Gastroesophageal sphincter (tissue), 4 donors: ENCODE measurements around the gene TMOD4. TPM values are rescaled to one million over a fixed set of nuclear protein-coding genes. Genes with fewer than 3 reads are reported as not detected.

Experiments used
- ATAC-seq: fragments of 150-250 bp; one replicate; pipeline ENCODE4 v1.9.1; 2016; ENCODE audit warnings: mild to moderate bottlenecking, moderate library complexity
- H3K27ac ChIP-seq, 4 donors: fragments of 200-600 bp; sonication (generic) in 3 of 4; 1 replicate in 3 of 4; 2 replicates in 1 of 4; pipeline ENCODE4 v1.5.1; 2016 to 2019
- H3K27me3 ChIP-seq: fragments of 200-600 bp; sonication (generic); one replicate; pipeline ENCODE4 v1.5.1; 2019
- H3K36me3 ChIP-seq, 2 donors: fragments of 200-600 bp; sonication (generic); one replicate each; pipeline ENCODE4 v1.5.1; 2019; ENCODE audit warnings: control low read depth in 1 of 2
- H3K4me1 ChIP-seq, 3 donors: fragments of 200-600 bp; sonication (generic); 1 replicate in 2 of 3; 2 replicates in 1 of 3; pipeline ENCODE4 v1.5.1; 2016 to 2019; ENCODE audit warnings: control low read depth in 2 of 3
- H3K4me3 ChIP-seq, 2 donors: fragments of 200-600 bp; sonication (generic); one replicate each; pipeline ENCODE4 v1.5.1; 2019; ENCODE audit warnings: mild to moderate bottlenecking in 1 of 2, moderate library complexity in 1 of 2
- H3K9me3 ChIP-seq, 3 donors: fragments of 200-600 bp; sonication (generic); one replicate each; pipeline ENCODE4 v1.5.1; 2017 to 2019; ENCODE audit warnings: control low read depth in 2 of 3
- CTCF ChIP-seq, 4 experiments: fragments of 200-600 bp in 2 of 4; fragments of 450-650 bp in 2 of 4; sonication (generic) in 1 of 4; IDR thresholded peaks; one replicate each; pipeline ENCODE4 v1.5.1; 2017 to 2019; ENCODE audit warnings: antibody characterized with exemption in 4 of 4, mild to moderate bottlenecking in 2 of 4, moderate library complexity in 2 of 4
- EP300 ChIP-seq: sonication (generic); formaldehyde crosslinking; IDR thresholded peaks from one replicate; pipeline ENCODE4 v1.6.1; 2017; ENCODE audit warnings: antibody characterized with exemption, mild to moderate bottlenecking
- POLR2A ChIP-seq, 2 donors: fragments of 450-650 bp; IDR thresholded peaks; one replicate each; pipeline ENCODE4 v1.6.1; 2017; ENCODE audit warnings: antibody characterized with exemption in 2 of 2, mild to moderate bottlenecking in 2 of 2, moderate library complexity in 1 of 2
- POLR2AphosphoS5 ChIP-seq: sonication (generic); formaldehyde crosslinking; IDR thresholded peaks from one replicate; pipeline ENCODE4 v1.6.1; 2017; ENCODE audit warnings: antibody characterized with exemption
- WGBS, 2 donors: methylation state at CpG; one replicate each; pipeline ENCODE4 v1.1.5; 2018; ENCODE audit warnings: low coverage in 1 of 2; 5-methylcytosine and 5-hydroxymethylcytosine counted together
- total RNA-seq, 4 donors: library from RNA; depleted of rRNA; stranded (reverse); fragments of >200 nt; gene quantifications; one replicate each; pipeline ENCODE4 v1.1.0, GENCODE V29; 2016

Gene TMOD4
- total RNA-seq, 4 donors from 2014 or later, result 2.2 TPM; not detected in 3

- TF ChIP-seq CTCF (IDR thresholded peaks at IDR 0.05) (no peak), POLR2AphosphoS5 (no peak), POLR2A (IDR thresholded peaks at IDR 0.05) (no peak), EP300 (no peak)
- no peak overlapping the region for H3K27ac ChIP-seq
- WGBS, 2 donors, result 100% methylated on average over 1 of the region's 7 CpGs; no CpG with 5 or more reads in 1 of the 2 donors
- ATAC-seq, result no peak
- H3K4me1 ChIP-seq, result peaks cover 0 to 24% (median 8%) of the 10 kb centered on the region in 3 donors
- H3K27me3 ChIP-seq, result no peaks in the 10 kb centered on the region
- no peak overlapping the region for H3K4me3 ChIP-seq
- H3K9me3 ChIP-seq, result no peaks in the 10 kb centered on the region
- H3K36me3 ChIP-seq, result peaks cover 0 to 70% of the 10 kb centered on the region in 2 donors
These were observed 40.8 kb downstream of the TMOD4 start for GRCh38 chr1:151134991-151135390.

GRCh38 chr1:151134396-151134795 lies 41.4 kb downstream of the TMOD4 start:
- Histone ChIP-seq H3K4me1 (peaks cover 0 to 24% (median 8%) of the 10 kb centered on the region in 3 donors), H3K27ac (no peak overlapping the region), H3K27me3 (no peaks in the 10 kb centered on the region), H3K9me3 (no peaks in the 10 kb centered on the region), H3K36me3 (peaks cover 0 to 64% of the 10 kb centered on the region in 2 donors), H3K4me3 (no peak overlapping the region)
- 84% methylated on average over 3 of the region's 3 CpGs; no CpG with 5 or more reads in 1 of the 2 donors for WGBS, 2 donors
- no peak for TF ChIP-seq CTCF (IDR thresholded peaks at IDR 0.05)
- no peak for TF ChIP-seq POLR2A (IDR thresholded peaks at IDR 0.05)
- no peak for TF ChIP-seq POLR2AphosphoS5
- TF ChIP-seq EP300, result no peak
- no peak for ATAC-seq

- ATAC-seq, result no peak
- TF ChIP-seq POLR2AphosphoS5 (no peak), POLR2A (IDR thresholded peaks at IDR 0.05) (no peak), EP300 (no peak), CTCF (IDR thresholded peaks at IDR 0.05) (no peak)
- 100% methylated on average over 1 of the region's 65 CpGs; no CpG with 5 or more reads in 1 of the 2 donors for WGBS, 2 donors
- H3K36me3 ChIP-seq, result peaks cover 0 to 52% of the 10 kb centered on the region in 2 donors
- no peaks in the 10 kb centered on the region for H3K9me3 ChIP-seq
- no peaks in the 10 kb centered on the region for H3K27me3 ChIP-seq
- no peak overlapping the region for H3K4me3 ChIP-seq
- H3K27ac ChIP-seq, result peak overlapping the region in 1 of 4 donors; percentile 7
- H3K4me1 ChIP-seq, result peaks cover 0 to 24% (median 8%) of the 10 kb centered on the region in 3 donors
These were observed 42.6 kb downstream of the TMOD4 start for GRCh38 chr1:151133018-151133806.

- ATAC-seq, result no peak
- H3K4me1 ChIP-seq, result peaks cover 0 to 24% (median 8%) of the 10 kb centered on the region in 3 donors
- no peak for TF ChIP-seq POLR2A (IDR thresholded peaks at IDR 0.05)
- TF ChIP-seq POLR2AphosphoS5, result no peak
- no peak for TF ChIP-seq EP300
- TF ChIP-seq CTCF (IDR thresholded peaks at IDR 0.05), result no peak
- H3K9me3 ChIP-seq, result no peaks in the 10 kb centered on the region
- peak overlapping the region in 3 of 4 donors; percentile 76 to 82 (median 79) for H3K27ac ChIP-seq
- peak overlapping the region in 1 of 2 donors; percentile 46 for H3K4me3 ChIP-seq
- 57% methylated on average over 7 of the region's 74 CpGs; no CpG with 5 or more reads in 1 of the 2 donors for WGBS, 2 donors
- H3K27me3 ChIP-seq, result no peaks in the 10 kb centered on the region
- H3K36me3 ChIP-seq, result peaks cover 0 to 45% of the 10 kb centered on the region in 2 donors
These were observed 43.3 kb downstream of the TMOD4 start for GRCh38 chr1:151132335-151133017.
